WTC11 (cell line): Measurements from ENCODE around the gene NDUFAF7.

Source experiments
- ATF2 ChIP-seq: sonication (generic); formaldehyde crosslinking; IDR thresholded peaks from 2 replicates; pipeline ENCODE4 v1.8.1; 2022; ENCODE audit warnings: low read depth, missing genetic modification reagents, borderline replicate concordance
- ATF3 ChIP-seq: sonication (generic); formaldehyde crosslinking; conservative IDR thresholded peaks from 2 replicates; pipeline ENCODE4 v1.8.1; 2022; ENCODE audit warnings: mild to moderate bottlenecking, missing genetic modification reagents
- CTCF ChIP-seq: fragments of 200-600 bp; IDR thresholded peaks from 2 replicates; pipeline ENCODE4 v1.8.0; 2022; ENCODE audit warnings: antibody characterized with exemption
- FOXP1 ChIP-seq: sonication (generic); formaldehyde crosslinking; IDR thresholded peaks from 2 replicates; pipeline ENCODE4 v1.8.0; 2022; ENCODE audit warnings: missing genetic modification reagents, mild to moderate bottlenecking, moderate library complexity, borderline replicate concordance
- MAX ChIP-seq: sonication (generic); formaldehyde crosslinking; IDR thresholded peaks from 2 replicates; pipeline ENCODE4 v1.8.0; 2022; ENCODE audit warnings: mild to moderate bottlenecking, missing genetic modification reagents

- TF ChIP-seq CTCF (no peak), ATF3 (CRISPR knock-in tag) (no peak), MAX (CRISPR knock-in tag) (no peak), FOXP1 (no peak), ATF2 (CRISPR knock-in tag) (no peak)
Observed at GRCh38 chr2:37198681-37199065, 32.8 kb upstream of the NDUFAF7 start.
